Progenitor cell of endocrine pancreas (in vitro differentiated cells): ENCODE measurements around the gene LRP1B. TPM values are rescaled to one million over a fixed set of nuclear protein-coding genes. Genes with fewer than 3 reads are reported as not detected.
"Not testable (repeated sequence)": the region's sequence is repeated elsewhere in the genome, so short reads cannot be mapped to it uniquely, and the experiment has no call there.

ENCODE experiments used
- DNase-seq: peaks from one replicate; pipeline ENCODE4 v3.0.0; 2021; ENCODE audit warnings: low spot score; ENCODE audit not compliant: unreplicated experiment
- H3K27ac Mint-ChIP-seq: 2 replicates; pipeline ENCODE4 v1.8.0; 2021; ENCODE audit warnings: mild to moderate bottlenecking, moderate library complexity, mixed read lengths
- H3K27me3 Mint-ChIP-seq: 2 replicates; pipeline ENCODE4 v1.8.0; 2021; ENCODE audit warnings: mixed read lengths
- H3K36me3 Mint-ChIP-seq: 2 replicates; pipeline ENCODE4 v1.8.0; 2022; ENCODE audit warnings: mixed read lengths; ENCODE audit not compliant: insufficient read depth
- H3K4me1 Mint-ChIP-seq: 2 replicates; pipeline ENCODE4 v1.8.0; 2021; ENCODE audit warnings: low read depth, mixed read lengths
- H3K4me3 Mint-ChIP-seq: 2 replicates; pipeline ENCODE4 v1.8.0; 2021; ENCODE audit warnings: low read depth, mild to moderate bottlenecking, moderate library complexity, mixed read lengths
- H3K9me3 Mint-ChIP-seq: 2 replicates; pipeline ENCODE4 v1.8.0; 2021; ENCODE audit warnings: low read depth, mixed read lengths
- CTCF ChIP-seq: fragments of 200-600 bp; sonication (generic); IDR thresholded peaks from one replicate; pipeline ENCODE4 v1.5.0; 2021; ENCODE audit warnings: antibody characterized with exemption, mild to moderate bottlenecking; ENCODE audit not compliant: unreplicated experiment
- total RNA-seq: library from RNA; stranded (reverse); gene quantifications from 2 replicates; pipeline ENCODE4 v1.2.1, GENCODE V29; 2021

Gene LRP1B
- total RNA-seq, 1 donor from 2014 or later: 0.57 TPM

- DNase-seq: no peak
- Mint-ChIP-seq H3K4me3 (no peak overlapping the region), H3K4me1 (peaks cover 20% of the 10 kb centered on the region), H3K9me3 (no peaks in the 10 kb centered on the region), H3K27me3 (no peaks in the 10 kb centered on the region), H3K36me3 (no peaks in the 10 kb centered on the region), H3K27ac (peak overlapping the region; percentile 51)
- TF ChIP-seq CTCF: no peak
These were observed 944.3 kb downstream of the LRP1B start for GRCh38 chr2:141186413-141187074.

GRCh38 chr2:141182246-141182645 lies 948.6 kb downstream of the LRP1B start:
- peaks cover 10% of the 10 kb centered on the region for H3K4me1 Mint-ChIP-seq
- H3K27me3 Mint-ChIP-seq: no peaks in the 10 kb centered on the region
- no peak overlapping the region for H3K27ac Mint-ChIP-seq
- peaks cover 1% of the 10 kb centered on the region for H3K36me3 Mint-ChIP-seq
- no peak for TF ChIP-seq CTCF
- peaks cover 5% of the 10 kb centered on the region for H3K9me3 Mint-ChIP-seq
- no peak overlapping the region for H3K4me3 Mint-ChIP-seq
- DNase-seq: no peak

- not testable (repeated sequence) for H3K36me3 Mint-ChIP-seq, H3K4me1 Mint-ChIP-seq, H3K27ac Mint-ChIP-seq, H3K4me3 Mint-ChIP-seq, H3K9me3 Mint-ChIP-seq, H3K27me3 Mint-ChIP-seq, DNase-seq
These were observed 961.7 kb downstream of the LRP1B start for GRCh38 chr2:141169117-141169516.

- no peak for DNase-seq
- H3K4me1 Mint-ChIP-seq: no peaks in the 10 kb centered on the region
- no peaks in the 10 kb centered on the region for H3K36me3 Mint-ChIP-seq
- no peak overlapping the region for H3K27ac Mint-ChIP-seq
- H3K4me3 Mint-ChIP-seq: no peak overlapping the region
- TF ChIP-seq CTCF: no peak
- H3K9me3 Mint-ChIP-seq: no peaks in the 10 kb centered on the region
- no peaks in the 10 kb centered on the region for H3K27me3 Mint-ChIP-seq
These were observed 968.5 kb downstream of the LRP1B start for GRCh38 chr2:141162314-141162713.

- TF ChIP-seq CTCF: no peak
- no peaks in the 10 kb centered on the region for H3K9me3 Mint-ChIP-seq
- no peaks in the 10 kb centered on the region for H3K27me3 Mint-ChIP-seq
- H3K27ac Mint-ChIP-seq: no peak overlapping the region
- H3K4me3 Mint-ChIP-seq: no peak overlapping the region
- peaks cover 2% of the 10 kb centered on the region for H3K4me1 Mint-ChIP-seq
- no peaks in the 10 kb centered on the region for H3K36me3 Mint-ChIP-seq
- DNase-seq: no peak
These were observed 979.1 kb downstream of the LRP1B start for GRCh38 chr2:141151611-141152286.

GRCh38 chr2:141142025-141142424 lies 988.8 kb downstream of the LRP1B start:
- H3K36me3 Mint-ChIP-seq: no peaks in the 10 kb centered on the region
- TF ChIP-seq CTCF: no peak
- no peaks in the 10 kb centered on the region for H3K9me3 Mint-ChIP-seq
- no peak overlapping the region for H3K27ac Mint-ChIP-seq
- H3K4me3 Mint-ChIP-seq: no peak overlapping the region
- peaks cover 3% of the 10 kb centered on the region for H3K4me1 Mint-ChIP-seq
- DNase-seq: no peak
- no peaks in the 10 kb centered on the region for H3K27me3 Mint-ChIP-seq
